C4-2B (cell line): ENCODE data around the gene TNFRSF19.

Source experiments
- ZFX ChIP-seq: fragments of 450-650 bp; IDR thresholded peaks from 2 replicates; pipeline ENCODE4 v1.6.1; 2017
- TF ChIP-seq, protein P1 (sequence below): fragments of 450-650 bp; conservative IDR thresholded peaks from 2 replicates; pipeline ENCODE4 v1.5.1; 2017; ENCODE audit warnings: mild to moderate bottlenecking

DNA sequence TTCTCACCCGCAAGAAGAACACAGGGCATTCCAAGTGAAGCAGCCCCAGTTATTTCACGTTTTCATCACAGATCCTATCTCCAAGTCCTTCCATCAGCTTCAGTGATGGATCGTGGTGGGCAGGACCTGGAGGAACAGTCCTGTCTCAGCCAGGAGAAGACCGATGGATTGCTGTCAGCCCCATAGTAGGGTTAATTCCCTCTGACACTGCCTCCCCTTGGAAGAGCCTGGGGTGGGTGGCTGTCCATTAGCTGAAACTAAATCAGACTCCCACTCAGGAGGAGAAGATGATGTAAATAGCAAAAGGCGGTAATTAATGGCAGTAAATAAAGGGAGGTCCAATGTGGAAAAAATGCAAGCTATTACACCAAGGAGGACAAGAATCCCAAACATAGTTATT lies 131.0 kb downstream of the TNFRSF19 start:
- TF ChIP-seq, protein P1, sequence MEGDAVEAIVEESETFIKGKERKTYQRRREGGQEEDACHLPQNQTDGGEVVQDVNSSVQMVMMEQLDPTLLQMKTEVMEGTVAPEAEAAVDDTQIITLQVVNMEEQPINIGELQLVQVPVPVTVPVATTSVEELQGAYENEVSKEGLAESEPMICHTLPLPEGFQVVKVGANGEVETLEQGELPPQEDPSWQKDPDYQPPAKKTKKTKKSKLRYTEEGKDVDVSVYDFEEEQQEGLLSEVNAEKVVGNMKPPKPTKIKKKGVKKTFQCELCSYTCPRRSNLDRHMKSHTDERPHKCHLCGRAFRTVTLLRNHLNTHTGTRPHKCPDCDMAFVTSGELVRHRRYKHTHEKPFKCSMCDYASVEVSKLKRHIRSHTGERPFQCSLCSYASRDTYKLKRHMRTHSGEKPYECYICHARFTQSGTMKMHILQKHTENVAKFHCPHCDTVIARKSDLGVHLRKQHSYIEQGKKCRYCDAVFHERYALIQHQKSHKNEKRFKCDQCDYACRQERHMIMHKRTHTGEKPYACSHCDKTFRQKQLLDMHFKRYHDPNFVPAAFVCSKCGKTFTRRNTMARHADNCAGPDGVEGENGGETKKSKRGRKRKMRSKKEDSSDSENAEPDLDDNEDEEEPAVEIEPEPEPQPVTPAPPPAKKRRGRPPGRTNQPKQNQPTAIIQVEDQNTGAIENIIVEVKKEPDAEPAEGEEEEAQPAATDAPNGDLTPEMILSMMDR, result no peak
- no peak for TF ChIP-seq ZFX
